ENCODE data around the gene ERF.

GRCh38 chr19:42297039-42297438 is 42.1 kb upstream of the ERF start:
- TF ChIP-seq CTCF (IDR thresholded peaks at IDR 0.05), result no peak
- TF ChIP-seq POLR2A (IDR thresholded peaks at IDR 0.05), result no peak

Measured in right lobe of liver (tissue), 4 donors.